Ishikawa (cell line): Measurements from ENCODE around the gene SPEM2.

Experiments used
- CEBPB ChIP-seq: IDR thresholded peaks from 2 replicates; pipeline ENCODE4 v1.6.1; 2012
- CREB1 ChIP-seq: IDR thresholded peaks from 2 replicates; pipeline ENCODE4 v1.6.1; 2012; ENCODE audit warnings: low read depth
- EGR1 ChIP-seq: IDR thresholded peaks from 2 replicates; pipeline ENCODE4 v1.6.1; 2012
- EP300 ChIP-seq: IDR thresholded peaks from 2 replicates; pipeline ENCODE4 v1.6.1; 2012; ENCODE audit warnings: borderline replicate concordance
- FOXM1 ChIP-seq: IDR thresholded peaks from 2 replicates; pipeline ENCODE4 v1.6.1; 2012; ENCODE audit warnings: low read depth, borderline replicate concordance
- MAX ChIP-seq: IDR thresholded peaks from 2 replicates; pipeline ENCODE4 v1.6.1; 2012
- NFIC ChIP-seq: IDR thresholded peaks from 2 replicates; pipeline ENCODE4 v1.6.1; 2012
- RAD21 ChIP-seq: IDR thresholded peaks from 2 replicates; pipeline ENCODE4 v1.6.1; 2012; ENCODE audit warnings: low read depth
- REST ChIP-seq: IDR thresholded peaks from 2 replicates; pipeline ENCODE4 v1.6.1; 2012; ENCODE audit warnings: low read depth, mild to moderate bottlenecking
- TAF1 ChIP-seq: IDR thresholded peaks from 2 replicates; pipeline ENCODE4 v1.6.1; 2012; ENCODE audit warnings: low read depth, mild to moderate bottlenecking
- TCF12 ChIP-seq: IDR thresholded peaks from 2 replicates; pipeline ENCODE4 v1.6.1; 2012; ENCODE audit warnings: low read depth
- TEAD4 ChIP-seq: IDR thresholded peaks from 2 replicates; pipeline ENCODE4 v1.6.1; 2012
- USF1 ChIP-seq: IDR thresholded peaks from 2 replicates; pipeline ENCODE4 v1.6.1; 2012
- YY1 ChIP-seq: IDR thresholded peaks from 2 replicates; pipeline ENCODE4 v1.6.1; 2012; ENCODE audit warnings: low read depth
- ZBTB7A ChIP-seq: IDR thresholded peaks from 2 replicates; pipeline ENCODE4 v1.6.1; 2012; ENCODE audit warnings: low read depth

SPEM2 gene

GRCh38 chr17:7468804-7469389, 43.5 kb downstream of the SPEM2 start:
- no peak for TF ChIP-seq RAD21
- TF ChIP-seq REST = no peak
- TF ChIP-seq TAF1 = no peak
- TF ChIP-seq USF1 = no peak
- TF ChIP-seq CREB1 = no peak
- TF ChIP-seq FOXM1 = no peak
- no peak for TF ChIP-seq ZBTB7A
- no peak for TF ChIP-seq MAX
- TF ChIP-seq CEBPB = no peak
- no peak for TF ChIP-seq TEAD4
- TF ChIP-seq TCF12 = no peak
- no peak for TF ChIP-seq YY1
- no peak for TF ChIP-seq NFIC

GRCh38 chr17:7471729-7472128, 46.3 kb downstream of the SPEM2 start:
- TF ChIP-seq TEAD4 = no peak
- TF ChIP-seq EGR1 = no peak
- no peak for TF ChIP-seq CEBPB
- TF ChIP-seq ZBTB7A = no peak
- no peak for TF ChIP-seq REST
- TF ChIP-seq TAF1 = no peak
- TF ChIP-seq EP300 = no peak
- TF ChIP-seq TCF12 = no peak
- no peak for TF ChIP-seq MAX
- TF ChIP-seq RAD21 = no peak
- TF ChIP-seq YY1 = no peak
- TF ChIP-seq FOXM1 = no peak
- no peak for TF ChIP-seq CREB1
- no peak for TF ChIP-seq NFIC
- no peak for TF ChIP-seq USF1

GRCh38 chr17:7474767-7475166, 49.4 kb downstream of the SPEM2 start:
- TF ChIP-seq TEAD4 = peak; percentile 35; the same call in 1 of the 2 replicates
- peak; percentile 81 for TF ChIP-seq CEBPB

- TF ChIP-seq TEAD4 (no peak), REST (no peak), USF1 (no peak), ZBTB7A (no peak), RAD21 (no peak), FOXM1 (no peak), YY1 (no peak), NFIC (no peak), CEBPB (no peak), EP300 (no peak), TCF12 (no peak), MAX (no peak), TAF1 (no peak)
Observed at GRCh38 chr17:7475764-7476422, 50.5 kb downstream of the SPEM2 start.
